Breast epithelium (tissue), 3 donors: ENCODE results near the gene PAX7.

Experiments
- POLR2A ChIP-seq: fragments of 450-650 bp; IDR thresholded peaks from one replicate; pipeline ENCODE4 v1.6.1; 2016; ENCODE audit warnings: antibody characterized with exemption, mild to moderate bottlenecking, moderate library complexity
- POLR2AphosphoS5 ChIP-seq, 3 donors: sonication (generic); formaldehyde crosslinking; IDR thresholded peaks; one replicate each; pipeline ENCODE4 v1.6.1; 2017; ENCODE audit warnings: antibody characterized with exemption in 3 of 3
- TF ChIP-seq, protein P1 (sequence below), 3 donors: fragments of 450-650 bp; IDR thresholded peaks; one replicate each; pipeline ENCODE4 v1.5.1; 2016 to 2017; ENCODE audit warnings: antibody characterized with exemption in 3 of 3, mild to moderate bottlenecking in 3 of 3, moderate library complexity in 3 of 3

DNA sequence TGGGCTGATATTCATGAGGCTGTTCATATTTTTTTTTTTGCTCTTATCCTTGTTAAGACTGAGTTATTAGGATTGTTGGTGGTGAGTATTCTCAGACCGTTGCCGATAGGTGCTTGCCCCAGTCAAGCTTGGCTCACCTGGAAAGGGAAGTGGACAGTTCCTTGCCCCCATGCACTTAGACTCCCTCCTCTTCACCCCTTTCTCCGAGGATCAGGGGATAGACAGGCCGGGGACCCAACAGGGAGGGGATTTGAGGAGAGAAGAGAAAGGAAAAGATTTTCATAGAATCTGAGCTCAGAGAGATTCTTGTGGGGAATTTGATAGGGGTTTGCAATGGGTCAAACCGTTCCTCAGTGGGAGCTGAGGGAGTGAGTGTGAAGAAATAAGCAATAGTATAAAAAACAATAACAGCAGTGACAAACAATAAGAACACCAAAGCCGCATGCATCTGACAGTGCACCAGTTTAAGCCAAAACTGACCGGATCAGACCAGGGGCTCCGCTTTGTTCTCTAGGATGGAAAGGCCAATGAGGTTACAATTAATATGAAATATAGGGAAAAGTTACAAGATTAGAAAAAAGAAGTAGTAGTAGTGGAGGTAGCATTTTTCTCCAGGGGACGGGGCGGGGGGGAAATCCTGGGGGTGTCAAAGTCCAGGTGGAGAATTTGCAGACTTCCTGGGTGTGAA lies 8.9 kb downstream of the PAX7 start:
- TF ChIP-seq, protein P1, sequence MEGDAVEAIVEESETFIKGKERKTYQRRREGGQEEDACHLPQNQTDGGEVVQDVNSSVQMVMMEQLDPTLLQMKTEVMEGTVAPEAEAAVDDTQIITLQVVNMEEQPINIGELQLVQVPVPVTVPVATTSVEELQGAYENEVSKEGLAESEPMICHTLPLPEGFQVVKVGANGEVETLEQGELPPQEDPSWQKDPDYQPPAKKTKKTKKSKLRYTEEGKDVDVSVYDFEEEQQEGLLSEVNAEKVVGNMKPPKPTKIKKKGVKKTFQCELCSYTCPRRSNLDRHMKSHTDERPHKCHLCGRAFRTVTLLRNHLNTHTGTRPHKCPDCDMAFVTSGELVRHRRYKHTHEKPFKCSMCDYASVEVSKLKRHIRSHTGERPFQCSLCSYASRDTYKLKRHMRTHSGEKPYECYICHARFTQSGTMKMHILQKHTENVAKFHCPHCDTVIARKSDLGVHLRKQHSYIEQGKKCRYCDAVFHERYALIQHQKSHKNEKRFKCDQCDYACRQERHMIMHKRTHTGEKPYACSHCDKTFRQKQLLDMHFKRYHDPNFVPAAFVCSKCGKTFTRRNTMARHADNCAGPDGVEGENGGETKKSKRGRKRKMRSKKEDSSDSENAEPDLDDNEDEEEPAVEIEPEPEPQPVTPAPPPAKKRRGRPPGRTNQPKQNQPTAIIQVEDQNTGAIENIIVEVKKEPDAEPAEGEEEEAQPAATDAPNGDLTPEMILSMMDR (IDR thresholded peaks at IDR 0.05): no peak
- TF ChIP-seq POLR2A: no peak
- TF ChIP-seq POLR2AphosphoS5 (IDR thresholded peaks at IDR 0.05): no peak
